D721Med (cell line): ENCODE results near the gene GALNT10.

ENCODE experiments used
- DNase-seq: peaks from one replicate; pipeline ENCODE4 v3.0.0; 2011; ENCODE audit warnings: low spot score; ENCODE audit not compliant: insufficient read length
- FAIRE-seq: peaks from 2 replicates; lab custom pipeline; 2011; peaks lifted over from hg19 to GRCh38; lab: Jason Lieb, UNC
- CTCF ChIP-seq: IDR thresholded peaks from 2 replicates; pipeline ENCODE4 v1.5.1; 2012; ENCODE audit warnings: mild to moderate bottlenecking, control low read depth; ENCODE audit not compliant: insufficient read depth; ENCODE audit errors: missing control alignments

Gene GALNT10

GRCh38 chr5:154374264-154374663, 183.7 kb downstream of the GALNT10 start:
- no peak for TF ChIP-seq CTCF
- DNase-seq (no peak), FAIRE-seq (no peak)

GRCh38 chr5:154375329-154376008, 184.9 kb downstream of the GALNT10 start:
- FAIRE-seq (no peak), DNase-seq (no peak)
- TF ChIP-seq CTCF = no peak

GRCh38 chr5:154376481-154376880, 185.9 kb downstream of the GALNT10 start:
- DNase-seq (no peak), FAIRE-seq (no peak)
- no peak for TF ChIP-seq CTCF

GRCh38 chr5:154377754-154378533, 187.4 kb downstream of the GALNT10 start:
- DNase-seq (no peak), FAIRE-seq (no peak)
- TF ChIP-seq CTCF = no peak

- no peak for FAIRE-seq
- no peak for TF ChIP-seq CTCF
Measured at GRCh38 chr5:154380263-154380662, 189.7 kb downstream of the GALNT10 start.

GRCh38 chr5:154384480-154385235, 194.1 kb downstream of the GALNT10 start:
- FAIRE-seq (no peak), DNase-seq (no peak)
- TF ChIP-seq CTCF = no peak

More at GRCh38 chr5:154380263-154380662, 189.7 kb downstream of the GALNT10 start:
- no peak for DNase-seq
